GM18511 (cell line): Measurements from ENCODE around the gene TP73.

Experiments
- ATAC-seq: cut with Tn5 transposase; IDR thresholded peaks from one replicate; pipeline ENCODE4 v1.9.1; 2021; ENCODE audit warnings: mild to moderate bottlenecking, moderate library complexity; ENCODE audit not compliant: unreplicated experiment

Gene TP73

DNA sequence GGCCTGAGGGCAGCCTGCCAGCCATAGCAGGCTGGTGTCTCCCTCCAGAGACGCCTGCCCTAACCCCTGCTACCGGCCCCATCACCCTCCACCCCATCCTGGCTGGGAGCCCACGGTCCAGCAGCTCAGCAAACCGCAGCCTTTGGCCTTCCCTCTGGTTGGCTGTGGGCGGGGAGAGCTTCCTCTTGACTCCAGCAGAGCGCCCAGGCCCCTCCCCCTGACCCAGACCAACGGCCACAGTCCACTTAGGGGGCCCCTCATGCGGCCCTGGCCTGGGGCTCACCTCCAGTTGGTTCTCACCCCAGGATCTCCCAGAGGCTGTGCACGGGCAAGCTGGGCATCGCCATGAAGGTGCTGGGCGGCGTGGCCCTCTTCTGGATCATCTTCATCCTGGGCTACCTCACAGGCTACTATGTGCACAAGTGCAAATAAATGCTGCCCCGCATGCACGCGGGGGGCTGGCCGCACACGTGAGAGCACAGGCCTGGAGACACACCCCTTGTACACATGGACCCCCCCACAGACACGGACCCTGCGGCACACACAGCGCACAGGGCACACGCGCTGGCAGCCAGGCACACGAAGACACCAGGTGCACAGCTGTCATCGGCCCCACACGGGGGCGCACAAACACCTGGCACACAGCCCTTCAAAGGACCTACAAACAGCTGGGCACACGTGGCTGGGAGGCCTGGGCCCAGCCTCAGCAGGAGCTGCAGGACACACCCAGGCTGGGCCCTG, 123.3 kb downstream of the TP73 start:
- no peak for ATAC-seq

DNA sequence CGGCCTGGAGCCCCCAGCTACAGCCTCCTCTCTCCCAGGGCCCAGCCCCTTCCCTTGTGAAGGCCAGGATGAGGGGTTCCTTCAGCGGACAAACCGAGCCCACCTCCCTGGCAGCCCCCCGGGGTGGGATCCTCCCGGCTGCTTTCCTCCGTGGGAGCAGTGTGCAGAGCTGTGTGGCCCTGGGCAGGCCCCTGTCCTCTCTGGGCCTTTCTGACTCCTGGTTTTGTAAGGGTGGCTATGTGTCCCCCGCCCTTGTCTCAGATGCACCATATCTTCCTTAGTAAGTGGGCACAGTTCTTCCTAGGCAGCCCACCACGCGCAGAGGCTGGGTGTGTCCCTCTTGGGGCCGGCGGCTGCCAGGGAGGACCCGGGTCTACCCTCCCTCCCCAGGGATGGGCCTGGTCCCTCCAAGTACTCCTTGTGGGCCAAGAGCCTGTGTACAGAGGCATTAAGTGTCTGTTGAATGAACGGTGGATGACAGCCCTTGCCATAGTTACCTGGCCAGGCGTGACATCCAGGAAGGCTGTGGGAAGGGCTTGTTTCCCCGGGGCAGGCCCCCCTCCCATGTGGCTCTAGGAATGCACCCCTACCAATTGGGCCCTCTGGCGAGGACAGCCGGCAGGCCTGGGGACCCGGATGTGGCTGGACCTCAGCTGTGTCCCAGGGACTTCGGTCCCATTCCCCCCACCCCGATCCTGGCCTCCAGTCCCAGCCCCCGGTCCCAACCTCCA, 124.1 kb downstream of the TP73 start:
- ATAC-seq: no peak

DNA sequence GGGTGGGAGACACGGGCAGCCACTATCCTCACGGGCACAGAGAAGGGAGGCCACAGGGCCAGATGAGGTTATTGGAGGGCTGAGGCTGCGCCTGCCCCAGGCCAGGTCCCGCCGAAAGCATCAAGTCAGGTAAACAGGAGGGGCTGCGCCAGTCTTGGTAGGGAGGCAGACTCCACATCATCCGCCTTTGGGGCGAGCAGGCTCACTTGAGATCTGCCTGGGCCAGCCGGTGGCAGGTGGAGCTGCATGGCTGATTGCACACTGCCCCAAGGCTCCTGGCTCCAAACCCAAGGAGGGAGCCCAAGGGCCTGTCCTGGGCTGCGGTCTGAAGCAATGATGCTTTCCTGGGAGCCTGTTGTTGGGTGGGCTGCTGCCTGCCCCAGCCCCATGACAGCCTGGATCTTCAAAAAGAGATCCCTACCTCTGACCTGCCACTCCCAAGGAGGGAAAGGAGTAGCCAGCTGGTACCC, 124.8 kb downstream of the TP73 start:
- no peak for ATAC-seq

DNA sequence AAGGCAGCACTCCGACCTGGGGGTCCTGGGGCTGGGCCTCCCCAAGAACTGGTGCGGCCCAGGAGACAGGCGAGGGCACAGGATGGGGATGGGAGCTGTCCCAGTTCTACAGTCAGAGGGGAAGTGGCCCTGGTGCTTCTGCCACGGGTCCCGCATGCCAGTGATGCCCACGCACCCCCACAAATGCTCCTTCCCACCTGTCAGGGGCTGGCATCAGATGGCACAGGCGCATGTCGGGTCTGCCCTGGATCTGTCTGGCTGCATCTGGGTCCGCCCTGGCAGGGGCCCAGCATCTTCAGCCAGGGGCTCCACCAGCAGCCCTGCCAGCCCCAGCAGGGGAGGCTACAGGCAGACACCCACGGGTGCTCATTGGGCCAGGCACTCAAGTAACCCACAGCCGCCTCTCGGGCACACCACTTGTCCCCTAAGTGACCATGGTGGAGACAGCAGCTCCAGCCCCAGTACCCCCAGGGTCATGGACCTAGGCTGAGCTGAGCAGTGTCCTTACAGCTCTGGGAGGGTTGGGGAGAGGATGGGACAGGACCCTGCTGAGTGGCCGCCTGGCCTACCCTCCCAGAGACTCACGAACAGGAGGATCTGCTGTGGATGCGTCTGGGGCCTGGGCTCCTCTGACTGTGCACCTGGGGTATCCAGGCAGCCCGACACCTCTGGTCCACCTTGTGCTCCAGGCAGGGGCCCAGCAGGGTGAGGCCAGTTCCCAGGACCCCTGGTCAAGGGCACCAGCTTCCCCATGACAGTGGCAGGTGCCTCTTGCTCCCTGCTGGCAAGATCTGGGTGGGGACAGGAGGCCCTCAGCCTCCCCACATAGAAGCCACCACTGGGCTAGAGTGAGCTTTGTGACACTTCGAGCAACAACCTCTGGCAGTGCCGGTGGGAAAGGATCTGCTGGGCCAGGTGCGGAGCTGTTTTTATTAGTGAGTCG, 125.6 kb downstream of the TP73 start:
- no peak for ATAC-seq

DNA sequence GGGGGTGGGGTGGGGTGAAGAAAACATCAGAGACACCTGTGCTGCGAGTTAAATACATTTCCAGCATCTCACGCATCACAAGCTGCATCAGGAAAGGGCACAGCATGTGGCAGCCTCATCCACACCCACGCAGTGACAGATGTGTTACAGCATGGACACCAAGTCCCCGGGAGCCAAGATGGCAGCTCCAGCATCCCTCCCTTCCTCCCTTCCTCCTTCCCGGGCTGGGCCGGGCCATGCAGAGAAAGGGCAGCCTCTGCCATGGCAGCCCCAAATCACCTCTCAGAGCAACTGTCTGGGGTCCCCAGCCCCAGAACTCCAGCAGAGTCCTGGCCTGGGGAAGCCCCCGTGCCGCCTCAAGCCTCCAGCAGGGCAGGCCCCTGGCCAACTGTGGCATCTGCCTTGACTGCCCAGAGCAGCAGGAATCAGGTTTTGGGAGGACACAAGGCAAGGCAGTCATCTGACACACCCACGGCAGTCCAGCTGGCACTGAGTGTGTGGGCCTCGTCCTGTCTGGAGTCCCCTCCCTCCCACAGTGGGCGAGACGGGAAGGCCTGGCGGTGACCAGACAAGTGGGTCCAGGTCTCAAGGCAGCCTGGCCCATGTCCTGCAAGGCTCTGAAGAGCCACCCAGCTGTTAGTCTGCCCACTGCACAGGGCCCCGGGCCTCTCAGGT, 126.4 kb downstream of the TP73 start:
- ATAC-seq: no peak

DNA sequence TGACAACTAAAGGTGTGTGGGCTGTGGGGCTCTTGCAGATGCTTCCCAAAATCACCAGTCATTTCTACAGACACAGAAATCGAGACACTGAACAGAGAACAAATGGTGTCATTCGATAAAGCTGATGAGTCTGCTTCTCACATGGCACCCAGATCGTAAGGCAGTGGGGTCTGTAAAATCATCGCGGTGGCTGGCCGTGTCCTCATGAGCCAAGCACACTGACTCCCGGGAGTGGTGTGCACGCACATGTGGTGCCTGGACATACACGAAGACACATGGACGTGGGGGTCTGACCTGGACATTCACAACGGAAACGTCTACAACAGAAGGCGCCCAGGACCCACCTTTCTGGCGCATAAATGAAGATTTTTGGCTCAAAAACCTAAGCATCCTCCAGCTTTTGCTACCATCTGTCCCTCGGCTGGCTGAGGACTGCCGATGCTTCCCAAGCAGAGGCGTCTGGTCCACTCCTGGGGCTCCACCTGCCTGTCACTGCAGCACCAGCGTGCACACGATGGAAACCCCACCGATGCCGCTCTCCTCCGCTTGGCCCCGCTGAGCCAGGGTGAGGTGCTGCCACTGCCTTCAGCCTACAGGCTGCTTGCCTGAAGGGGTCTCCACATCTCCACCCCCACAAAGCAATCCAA, 127.1 kb downstream of the TP73 start:
- ATAC-seq: no peak

DNA sequence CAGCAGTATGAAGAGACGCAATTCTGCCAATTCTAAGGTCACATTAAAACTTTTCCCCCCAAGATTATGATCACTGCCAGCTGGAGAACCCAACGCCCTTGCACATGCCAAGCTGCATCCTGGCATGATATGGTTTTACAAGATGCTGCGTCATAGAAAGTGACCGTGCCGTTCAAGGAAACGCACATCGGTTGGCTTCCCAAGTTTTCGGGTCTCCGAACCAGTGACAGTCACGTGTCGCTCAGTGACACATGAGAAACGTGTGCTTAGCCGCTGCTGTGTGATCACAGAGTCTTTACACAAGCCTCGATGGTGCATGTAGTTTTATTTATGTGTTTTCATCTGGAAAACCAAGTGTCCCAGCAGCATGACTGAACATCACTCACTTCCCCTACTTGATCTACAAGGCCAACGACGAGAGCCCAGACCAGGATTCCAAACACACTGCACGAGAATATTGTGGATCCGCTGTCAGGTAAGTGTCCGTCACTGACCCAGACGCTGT, 127.6 kb downstream of the TP73 start:
- ATAC-seq: no peak

DNA sequence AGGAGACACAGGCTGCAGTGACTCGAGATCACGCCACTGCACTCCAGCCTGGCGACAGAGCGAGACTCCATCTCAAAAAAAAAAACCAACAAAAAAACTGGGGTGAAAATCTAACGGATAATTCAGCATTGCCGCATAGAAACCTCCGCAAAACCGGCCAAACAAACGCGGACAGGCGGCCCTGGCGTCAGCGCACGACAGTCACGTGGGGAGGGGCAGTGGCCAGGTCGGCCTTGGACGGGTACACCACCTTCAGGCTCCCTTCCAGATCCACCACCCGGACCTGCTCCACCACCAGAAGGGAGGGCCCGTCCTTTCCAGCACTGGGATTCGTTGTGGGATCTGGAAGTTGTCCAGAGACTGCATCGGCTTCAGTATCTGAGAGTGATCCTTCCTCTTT, 128.6 kb downstream of the TP73 start:
- ATAC-seq: no peak

DNA sequence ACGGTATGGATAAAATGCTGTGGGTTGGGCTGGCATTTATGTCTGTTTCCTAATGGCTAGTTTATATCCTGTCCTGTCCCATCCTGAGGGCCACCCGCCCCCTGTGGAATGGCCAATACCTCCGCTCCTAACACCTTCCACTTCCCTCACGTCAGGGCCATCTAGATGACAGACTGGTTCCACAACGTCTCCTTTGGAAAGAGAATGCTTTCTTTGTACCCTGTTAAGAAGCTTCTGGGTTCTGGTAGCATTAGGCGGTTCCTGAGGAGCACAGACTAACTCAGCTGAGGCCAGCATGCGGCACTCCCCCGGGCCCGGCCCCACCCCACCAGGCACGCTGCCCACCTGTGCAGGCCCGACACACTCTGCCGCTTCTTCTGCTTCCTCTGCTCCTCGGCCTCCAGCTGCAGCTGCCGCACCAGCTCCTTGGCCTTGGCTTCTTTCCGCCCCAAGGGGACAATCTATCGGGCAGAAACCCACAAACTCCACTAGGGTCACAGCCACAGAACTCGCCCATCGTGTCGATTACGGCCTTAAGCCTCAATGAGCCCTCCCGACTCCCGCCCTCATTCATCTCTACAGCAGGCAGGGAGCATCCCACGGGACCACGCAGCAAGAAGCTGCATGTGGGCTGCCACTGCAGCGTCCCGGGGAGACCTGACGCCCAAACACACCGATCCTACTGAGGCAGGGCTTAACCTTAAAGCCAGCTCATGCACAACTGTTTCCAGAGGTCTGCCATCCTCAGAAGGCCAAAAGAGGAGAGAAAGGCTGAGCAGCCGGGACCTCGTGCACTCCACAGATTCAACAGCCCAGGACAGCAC, 131.5 kb downstream of the TP73 start:
- ATAC-seq: no peak

DNA sequence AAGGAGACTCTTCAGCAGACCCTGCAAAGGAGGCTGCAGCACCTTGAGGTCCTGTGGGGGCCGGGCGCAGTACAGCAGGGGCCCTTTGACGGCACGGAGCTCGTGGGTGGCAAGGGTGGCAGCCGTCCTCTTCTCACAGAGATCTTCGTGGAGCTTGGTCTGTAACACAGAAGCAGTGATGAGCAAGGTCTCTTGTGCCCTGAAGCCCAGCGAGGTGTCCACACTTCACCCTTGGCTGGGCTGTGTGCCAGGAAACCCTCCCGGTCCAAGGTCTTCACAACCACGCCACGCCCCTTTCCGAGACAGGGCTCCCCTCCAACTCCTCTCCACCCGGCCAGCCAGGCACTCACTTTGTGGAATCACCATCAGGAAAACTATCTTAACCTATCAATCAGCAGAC, 132.7 kb downstream of the TP73 start:
- ATAC-seq: no peak

DNA sequence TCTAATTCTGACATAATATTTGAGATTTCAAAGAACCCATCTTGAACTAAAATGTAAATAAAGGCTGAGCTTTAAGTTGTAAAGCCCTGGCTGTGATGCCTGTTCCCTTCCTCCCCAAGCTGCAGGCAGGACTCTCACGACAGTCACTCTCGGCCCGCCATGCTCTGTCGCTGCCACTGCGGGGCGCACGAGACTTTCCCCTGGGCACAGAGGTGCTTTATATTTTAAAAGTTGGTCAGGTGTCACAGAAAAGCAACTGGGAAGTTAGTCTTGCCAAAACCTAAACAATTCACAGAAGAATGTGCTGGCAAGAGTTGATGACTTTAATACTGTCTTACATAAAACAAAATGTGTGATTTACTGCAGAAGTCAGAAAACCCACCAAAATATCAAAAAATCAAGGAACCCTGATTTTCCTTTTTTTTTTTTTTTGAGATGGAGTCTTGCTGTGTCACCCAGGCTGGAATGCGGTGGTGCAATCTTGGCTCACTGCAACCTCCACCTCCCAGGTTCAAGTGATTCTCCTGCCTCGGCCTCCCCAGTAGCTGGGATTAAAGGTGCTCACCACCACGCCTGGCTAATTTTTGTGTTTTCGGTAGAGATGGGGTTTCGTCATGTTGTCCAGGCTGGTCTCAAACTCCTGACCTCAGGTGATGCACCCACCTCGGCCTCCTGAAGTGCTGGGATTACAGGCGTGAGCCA, 133.3 kb downstream of the TP73 start:
- no peak for ATAC-seq
